Thymus (tissue), 11 donors: ENCODE results near the gene VGLL4. TPM values are rescaled to one million over a fixed set of nuclear protein-coding genes. Genes with fewer than 3 reads are reported as not detected.
"Not testable (repeated sequence)": the region's sequence is repeated elsewhere in the genome, so short reads cannot be mapped to it uniquely, and the experiment has no call there.

ENCODE experiments used
- DNase-seq, 9 donors: peaks; one replicate each; pipeline ENCODE4 v3.0.0-alpha.2; 2013; ENCODE audit warnings: low spot score in 9 of 9, low read depth in 6 of 9, missing footprints in 1 of 9
- H3K27ac ChIP-seq, 2 donors: one replicate each; pipeline ENCODE4 v1.5.1; 2013; ENCODE audit warnings: control low read depth in 1 of 2, low read depth in 1 of 2, low read length in 1 of 2, mild to moderate bottlenecking in 1 of 2, moderate library complexity in 1 of 2
- H3K27me3 ChIP-seq, 2 donors: one replicate each; pipeline ENCODE4 v1.5.1; 2013; ENCODE audit warnings: low read length in 1 of 2; ENCODE audit not compliant: control insufficient read depth in 2 of 2, insufficient read depth in 1 of 2
- H3K36me3 ChIP-seq, 2 donors: one replicate each; pipeline ENCODE4 v1.5.1; 2013; ENCODE audit warnings: low read length in 1 of 2, mild to moderate bottlenecking in 1 of 2, moderate library complexity in 1 of 2; ENCODE audit not compliant: control insufficient read depth in 2 of 2, insufficient read depth in 2 of 2
- H3K4me1 ChIP-seq, 2 donors: one replicate each; pipeline ENCODE4 v1.5.1; 2013; ENCODE audit warnings: low read length in 2 of 2; ENCODE audit not compliant: control insufficient read depth in 2 of 2, insufficient read depth in 2 of 2
- H3K4me3 ChIP-seq, 2 donors: one replicate each; pipeline ENCODE4 v1.5.1; 2013; ENCODE audit warnings: low read length in 2 of 2, control low read depth in 1 of 2, mild to moderate bottlenecking in 1 of 2
- H3K9me3 ChIP-seq, 2 donors: one replicate each; pipeline ENCODE4 v1.5.1; 2013; ENCODE audit warnings: low read length in 1 of 2, mild to moderate bottlenecking in 1 of 2; ENCODE audit not compliant: control insufficient read depth in 2 of 2, insufficient read depth in 1 of 2
- WGBS: extraction: QIAGEN DNeasy Blood & Tissue Kit; methylation state at CpG from one replicate; pipeline ENCODE4 v1.1.7; 2013; 5-methylcytosine and 5-hydroxymethylcytosine counted together
- polyA plus RNA-seq: library from polyadenylated mRNA; stranded (reverse); fragments of 200-250 nt; gene quantifications from one replicate; pipeline ENCODE4 v1.2.3, GENCODE V29; 2013
- total RNA-seq: library from RNA; stranded (reverse); fragments of 120-200 nt; gene quantifications from one replicate; pipeline ENCODE4 v1.2.4, GENCODE V29; 2013
- donor health status: healthy.

VGLL4 gene
- total and polyA plus RNA-seq, 2 donors = 47.0 to 49.2 TPM

GRCh38 chr3:11580645-11581044 lies 63.1 kb downstream of the VGLL4 start:
- no peak for DNase-seq
- H3K27ac ChIP-seq = no peak overlapping the region
- H3K4me3 ChIP-seq = no peak overlapping the region
- H3K27me3 ChIP-seq = no peaks in the 10 kb centered on the region
- H3K36me3 ChIP-seq = peaks cover 3 to 5% of the 10 kb centered on the region in 2 donors
- H3K4me1 ChIP-seq = peaks cover 22 to 25% of the 10 kb centered on the region in 2 donors
- WGBS = 96% methylated on average over 2 of the region's 2 CpGs
- no peaks in the 10 kb centered on the region for H3K9me3 ChIP-seq

GRCh38 chr3:11578169-11578568 lies 65.5 kb downstream of the VGLL4 start:
- Histone ChIP-seq H3K9me3 (no peaks in the 10 kb centered on the region), H3K27ac (no peak overlapping the region), H3K4me3 (no peak overlapping the region), H3K36me3 (peaks cover 13 to 15% of the 10 kb centered on the region in 2 donors), H3K4me1 (peaks cover 18 to 20% of the 10 kb centered on the region in 2 donors), H3K27me3 (no peaks in the 10 kb centered on the region)
- DNase-seq = no peak
- WGBS = 97% methylated on average over 8 of the region's 8 CpGs

- Histone ChIP-seq H3K27ac (no peak overlapping the region), H3K4me3 (no peak overlapping the region), H3K27me3 (no peaks in the 10 kb centered on the region), H3K9me3 (no peaks in the 10 kb centered on the region), H3K4me1 (peaks cover 2 to 4% of the 10 kb centered on the region in 2 donors), H3K36me3 (peaks cover 17 to 21% of the 10 kb centered on the region in 2 donors)
- no peak for DNase-seq
- 99% methylated on average over 9 of the region's 9 CpGs for whole genome bisulfite sequencing
These were observed 67.3 kb downstream of the VGLL4 start for GRCh38 chr3:11576453-11576852.

DNA sequence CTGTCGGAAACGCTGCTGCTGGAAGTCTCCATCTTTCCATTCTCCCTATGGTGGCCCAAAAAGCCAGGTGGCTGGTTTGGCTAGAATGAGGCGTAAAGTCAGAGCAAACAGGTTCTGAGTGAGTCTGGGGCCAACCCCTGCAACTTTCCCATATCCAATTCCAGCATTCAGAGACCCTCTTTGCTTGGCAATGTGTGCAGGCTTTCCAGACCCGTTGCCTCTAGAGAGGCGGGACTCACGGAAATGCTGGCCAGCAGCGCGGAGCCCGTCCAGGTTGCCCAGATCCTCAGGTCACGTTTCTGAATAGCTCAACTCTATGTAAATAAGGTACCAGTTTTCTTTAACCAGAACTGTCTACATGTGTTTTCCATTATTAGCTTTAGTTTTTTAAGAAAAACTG lies 68.0 kb downstream of the VGLL4 start:
- no peak for DNase-seq
- Histone ChIP-seq H3K36me3 (peaks cover 21 to 24% of the 10 kb centered on the region in 2 donors), H3K4me1 (no peaks in the 10 kb centered on the region), H3K9me3 (no peaks in the 10 kb centered on the region), H3K27me3 (no peaks in the 10 kb centered on the region), H3K4me3 (no peak overlapping the region), H3K27ac (no peak overlapping the region)
- WGBS = 98% methylated on average over 10 of the region's 10 CpGs

- Histone ChIP-seq H3K9me3 (no peaks in the 10 kb centered on the region), H3K4me3 (no peak overlapping the region), H3K27me3 (no peaks in the 10 kb centered on the region), H3K4me1 (no peaks in the 10 kb centered on the region), H3K36me3 (peaks cover 21 to 28% of the 10 kb centered on the region in 2 donors), H3K27ac (no peak overlapping the region)
- DNase-seq = no peak
- WGBS = 97% methylated on average over 20 of the region's 20 CpGs
These were observed 68.6 kb downstream of the VGLL4 start for GRCh38 chr3:11574981-11575669.

DNA sequence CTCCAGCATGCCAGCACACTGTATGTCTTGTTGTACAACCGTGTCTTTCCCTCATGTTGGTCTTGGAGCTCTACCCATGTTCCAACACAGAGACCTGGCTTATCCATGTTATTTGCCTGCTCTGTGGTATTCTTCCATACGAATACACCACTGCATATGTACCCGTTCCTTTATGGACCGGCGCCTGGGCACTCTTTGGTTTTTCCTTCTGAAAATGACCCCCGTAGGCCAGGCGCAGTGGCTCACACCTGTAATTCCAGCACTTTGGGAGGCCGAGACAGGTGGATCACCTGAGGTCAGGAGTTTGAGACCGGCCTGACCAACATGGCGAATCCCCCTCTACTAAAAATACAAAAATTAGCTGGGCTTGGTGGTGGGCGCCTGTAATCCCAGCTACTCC lies 71.1 kb downstream of the VGLL4 start:
- WGBS = over 99% methylated on average over 11 of the region's 11 CpGs
- H3K9me3 ChIP-seq, H3K27ac ChIP-seq, H3K27me3 ChIP-seq, H3K4me1 ChIP-seq, H3K4me3 ChIP-seq, DNase-seq: not testable (repeated sequence)
- H3K36me3 ChIP-seq = peaks cover 32 to 35% of the 10 kb centered on the region in 2 donors

DNA sequence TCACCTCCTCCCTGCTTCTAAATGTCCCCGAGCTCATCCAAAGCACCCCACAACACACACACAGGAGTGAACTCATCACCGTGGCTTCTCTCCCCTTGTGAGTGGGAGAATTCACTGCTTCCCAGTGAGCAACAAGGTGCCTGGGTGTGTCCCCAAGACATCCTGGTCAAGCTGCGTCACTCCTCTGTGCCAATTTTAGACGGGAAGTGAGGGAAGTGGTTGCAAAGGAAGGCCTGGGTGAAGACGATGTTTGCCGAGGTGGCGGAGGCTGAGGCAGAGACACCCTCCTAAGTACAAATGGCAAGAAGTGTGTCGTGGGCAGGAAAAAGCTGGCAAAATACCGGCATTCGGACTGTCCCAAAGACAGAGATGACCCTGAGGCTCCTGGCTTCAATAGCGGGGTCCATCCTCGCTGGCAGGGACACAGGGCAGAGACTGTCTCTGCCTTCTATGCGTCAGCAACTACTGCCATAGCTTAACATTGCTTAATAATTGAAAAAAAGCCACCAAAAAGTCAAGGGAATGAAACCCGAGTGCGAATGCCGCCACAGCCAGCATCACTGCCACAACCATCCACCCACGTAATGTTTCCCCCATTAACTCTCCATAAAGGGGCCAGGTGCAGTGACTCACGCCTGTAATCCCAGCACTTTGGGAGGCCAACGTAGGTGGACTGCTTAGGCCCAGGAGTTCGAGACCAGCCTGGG lies 72.8 kb downstream of the VGLL4 start:
- H3K27me3 ChIP-seq = no peaks in the 10 kb centered on the region
- H3K4me3 ChIP-seq = no peak overlapping the region
- peaks cover 43 to 51% of the 10 kb centered on the region in 2 donors for H3K36me3 ChIP-seq
- no peaks in the 10 kb centered on the region for H3K4me1 ChIP-seq
- H3K9me3 ChIP-seq = no peaks in the 10 kb centered on the region
- 95% methylated on average over 20 of the region's 20 CpGs for WGBS
- H3K27ac ChIP-seq = no peak overlapping the region
- no peak for DNase-seq

DNA sequence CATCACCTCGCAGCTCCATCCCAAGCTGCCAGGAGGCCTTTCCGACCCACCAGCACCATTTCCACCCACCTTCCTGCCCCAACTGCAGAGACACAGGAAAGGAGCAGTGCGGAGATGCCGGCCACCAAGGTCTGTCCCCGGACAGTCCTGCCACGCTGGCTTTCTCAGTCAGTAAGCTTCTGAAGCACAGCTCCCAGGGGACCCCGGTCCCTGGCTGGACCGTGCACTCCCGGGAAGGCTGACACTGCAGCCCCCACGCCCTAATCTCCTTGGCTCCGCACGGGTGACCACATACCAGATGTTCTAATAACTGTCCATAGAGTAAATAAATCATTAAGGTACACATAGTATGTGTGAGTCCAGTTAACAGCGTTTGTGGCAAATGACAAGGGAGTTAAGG lies 73.5 kb downstream of the VGLL4 start:
- Histone ChIP-seq H3K4me1 (no peaks in the 10 kb centered on the region), H3K27ac (peak overlapping the region in 1 of 2 donors; percentile 20), H3K4me3 (no peak overlapping the region), H3K9me3 (no peaks in the 10 kb centered on the region), H3K27me3 (no peaks in the 10 kb centered on the region), H3K36me3 (peaks cover 45 to 53% of the 10 kb centered on the region in 2 donors)
- 94% methylated on average over 13 of the region's 13 CpGs for WGBS
- no peak for DNase-seq

- Histone ChIP-seq H3K4me3 (no peak overlapping the region), H3K4me1 (peaks cover 0 to 2% of the 10 kb centered on the region in 2 donors), H3K9me3 (no peaks in the 10 kb centered on the region), H3K36me3 (peaks cover 48 to 58% of the 10 kb centered on the region in 2 donors), H3K27me3 (no peaks in the 10 kb centered on the region), H3K27ac (no peak overlapping the region)
- WGBS = 95% methylated on average over 13 of the region's 13 CpGs
- no peak for DNase-seq
These were observed 74.5 kb downstream of the VGLL4 start for GRCh38 chr3:11569156-11569741.
